Embryonic facial prominence (tissue), 1 donor: ENCODE data around the gene ZIC2.

Experiments
- DNase-seq: peaks from one replicate; pipeline ENCODE4 v3.0.0-alpha.2; 2016; ENCODE audit errors: extremely low spot score

Gene ZIC2

DNA sequence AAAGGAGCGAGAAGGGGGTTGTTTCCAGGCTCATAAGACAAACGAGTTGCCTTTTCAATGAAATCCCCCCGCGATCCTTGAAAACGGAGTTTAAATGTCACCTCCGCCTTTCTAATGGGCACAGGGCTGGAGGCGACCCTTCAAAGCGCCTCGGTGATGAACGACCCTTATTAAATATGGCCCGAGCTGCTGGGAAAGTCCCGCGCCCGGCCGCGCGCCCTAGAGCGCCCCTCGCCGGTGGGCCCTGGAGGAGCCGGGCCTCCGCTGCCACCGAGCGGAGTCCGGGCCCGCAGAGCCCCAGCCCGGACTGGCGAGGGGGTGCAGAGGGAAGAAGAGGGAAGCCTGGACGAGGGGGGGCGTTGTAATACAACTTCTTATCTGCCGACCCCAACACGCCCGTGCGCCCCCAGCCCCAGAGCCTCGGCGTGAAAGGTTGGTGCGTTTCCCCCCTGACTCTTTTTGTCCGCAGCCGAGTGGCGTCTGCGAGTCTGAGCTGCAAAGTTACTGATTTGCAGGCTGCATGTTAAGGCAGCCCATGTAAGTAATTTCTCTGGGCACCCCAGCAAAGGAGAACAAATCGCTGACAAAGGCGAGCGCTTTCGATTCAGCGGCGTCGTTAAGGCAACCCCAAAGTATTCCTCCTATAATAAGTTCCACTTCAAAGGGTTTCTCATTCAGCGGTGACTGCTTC is 21.9 kb upstream of the ZIC2 start:
- no peak for DNase-seq

- DNase-seq, result no peak
Measured at GRCh38 chr13:99960663-99961311, 20.8 kb upstream of the ZIC2 start.

DNA sequence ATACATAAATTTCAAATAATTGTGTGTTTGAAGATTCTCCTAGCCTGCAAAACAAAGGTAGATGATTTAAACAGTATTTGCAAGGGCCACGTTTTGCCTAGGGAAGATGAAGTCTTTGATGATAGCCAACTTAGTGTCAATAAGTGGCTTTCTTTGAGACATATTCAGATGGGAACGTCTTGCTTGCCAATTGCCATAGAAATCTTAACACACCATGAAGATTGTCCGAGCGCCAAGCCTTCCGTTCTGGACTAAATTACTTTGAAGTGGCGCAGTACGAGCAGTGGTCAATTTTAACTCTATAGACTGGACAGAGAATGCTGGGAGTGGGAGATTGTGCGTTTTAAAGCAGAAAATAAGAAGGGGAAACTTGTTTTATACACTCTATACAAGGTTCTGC is 19.9 kb upstream of the ZIC2 start:
- no peak for DNase-seq

DNA sequence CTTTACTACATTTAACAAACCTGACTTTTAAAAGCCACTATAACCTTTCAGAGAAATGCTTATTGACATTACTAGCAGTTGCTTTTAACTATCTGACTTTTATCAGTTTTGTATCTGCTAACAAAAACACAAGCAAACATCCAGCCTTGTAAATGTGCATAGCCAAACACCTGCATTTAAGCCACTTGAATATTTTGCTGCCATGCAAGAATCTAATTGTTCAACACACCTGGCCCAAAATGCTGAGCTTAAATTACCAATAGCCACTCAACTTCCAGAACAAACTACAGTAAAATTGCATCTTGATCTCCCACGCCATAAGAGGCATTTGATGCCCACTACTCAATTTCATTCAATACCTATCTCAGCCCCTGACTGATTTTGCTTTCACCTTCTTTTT is 19.3 kb upstream of the ZIC2 start:
- DNase-seq, result no peak

GRCh38 chr13:99963816-99964339 is 17.7 kb upstream of the ZIC2 start:
- DNase-seq, result no peak

- no peak for DNase-seq
Measured at GRCh38 chr13:99965329-99966000, 16.1 kb upstream of the ZIC2 start.

- DNase-seq, result no peak
Measured at GRCh38 chr13:99966064-99966805, 15.3 kb upstream of the ZIC2 start.

- DNase-seq, result no peak
Measured at GRCh38 chr13:99967498-99967868, 14.1 kb upstream of the ZIC2 start.

GRCh38 chr13:99967869-99968520 is 13.6 kb upstream of the ZIC2 start:
- no peak for DNase-seq

DNA sequence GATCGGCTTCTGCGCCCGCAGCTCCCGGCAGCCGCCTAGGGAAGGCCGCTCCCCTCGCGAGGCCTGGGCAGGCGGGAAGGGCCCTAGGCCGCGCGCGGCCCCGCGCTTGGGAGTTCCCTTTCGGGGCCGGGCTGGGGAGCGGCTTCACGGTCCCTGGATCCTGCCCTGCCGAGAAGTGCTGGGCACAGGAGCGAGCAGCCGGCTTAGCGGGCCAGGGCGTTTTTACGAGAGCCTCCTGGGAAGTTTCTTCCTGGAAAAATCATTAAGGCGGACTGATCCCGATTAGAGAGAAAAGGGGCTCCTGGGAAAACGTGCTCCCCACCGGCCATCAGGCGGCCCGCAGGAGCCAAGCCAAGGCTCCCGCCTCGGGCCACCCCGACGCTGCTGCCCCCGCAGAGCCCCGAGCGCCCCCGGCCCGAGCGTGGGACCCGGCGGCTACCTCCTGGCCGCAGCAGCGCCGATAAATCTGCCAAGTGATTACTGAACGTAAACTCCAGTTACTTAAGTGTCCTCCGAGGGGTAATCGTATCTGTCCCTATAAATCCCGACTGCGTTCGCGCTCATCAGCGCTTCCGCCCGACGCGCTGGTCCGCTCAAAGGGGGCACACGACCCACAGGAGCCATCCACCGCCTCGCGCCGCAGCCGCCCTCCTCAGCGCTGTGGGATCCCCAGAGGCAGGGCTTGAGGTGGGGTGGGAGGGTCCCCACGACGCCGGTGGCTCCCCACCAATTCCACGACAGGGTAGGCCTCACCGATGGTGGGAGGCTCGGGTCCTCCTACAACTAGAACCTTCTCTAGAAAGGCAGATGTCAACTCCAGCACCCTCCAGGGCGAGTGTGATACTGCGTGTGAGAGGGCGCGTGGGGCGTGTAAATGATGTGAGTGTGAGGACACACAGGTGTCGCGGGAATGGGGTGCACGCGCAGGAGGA is 12.8 kb upstream of the ZIC2 start:
- DNase-seq, result no peak

DNA sequence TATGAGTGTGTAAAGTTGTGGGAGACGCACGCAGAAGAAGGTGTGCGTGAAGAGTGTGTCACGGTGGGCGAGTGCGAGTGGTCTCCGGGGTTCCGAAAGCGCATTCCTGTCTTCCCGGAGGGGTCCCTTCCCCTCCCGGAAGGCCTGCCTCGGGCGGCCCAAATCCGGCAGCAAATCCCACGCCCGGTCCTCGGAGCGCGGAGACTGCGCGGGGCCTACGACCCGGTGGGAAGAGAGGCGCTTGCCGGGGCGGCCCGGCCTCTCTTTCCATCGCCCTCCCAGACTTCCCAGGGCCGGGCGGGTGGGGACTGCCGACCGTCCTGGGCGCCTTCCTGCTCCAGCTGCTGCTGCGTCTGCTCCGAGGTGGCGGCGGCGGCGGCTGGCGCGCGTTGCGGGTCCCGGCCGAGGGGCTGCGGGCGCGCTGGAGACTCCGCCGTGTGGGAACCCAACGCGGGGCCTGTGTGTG is 12.1 kb upstream of the ZIC2 start:
- DNase-seq, result no peak

- no peak for DNase-seq
Measured at GRCh38 chr13:99969919-99970650, 11.5 kb upstream of the ZIC2 start.

DNA sequence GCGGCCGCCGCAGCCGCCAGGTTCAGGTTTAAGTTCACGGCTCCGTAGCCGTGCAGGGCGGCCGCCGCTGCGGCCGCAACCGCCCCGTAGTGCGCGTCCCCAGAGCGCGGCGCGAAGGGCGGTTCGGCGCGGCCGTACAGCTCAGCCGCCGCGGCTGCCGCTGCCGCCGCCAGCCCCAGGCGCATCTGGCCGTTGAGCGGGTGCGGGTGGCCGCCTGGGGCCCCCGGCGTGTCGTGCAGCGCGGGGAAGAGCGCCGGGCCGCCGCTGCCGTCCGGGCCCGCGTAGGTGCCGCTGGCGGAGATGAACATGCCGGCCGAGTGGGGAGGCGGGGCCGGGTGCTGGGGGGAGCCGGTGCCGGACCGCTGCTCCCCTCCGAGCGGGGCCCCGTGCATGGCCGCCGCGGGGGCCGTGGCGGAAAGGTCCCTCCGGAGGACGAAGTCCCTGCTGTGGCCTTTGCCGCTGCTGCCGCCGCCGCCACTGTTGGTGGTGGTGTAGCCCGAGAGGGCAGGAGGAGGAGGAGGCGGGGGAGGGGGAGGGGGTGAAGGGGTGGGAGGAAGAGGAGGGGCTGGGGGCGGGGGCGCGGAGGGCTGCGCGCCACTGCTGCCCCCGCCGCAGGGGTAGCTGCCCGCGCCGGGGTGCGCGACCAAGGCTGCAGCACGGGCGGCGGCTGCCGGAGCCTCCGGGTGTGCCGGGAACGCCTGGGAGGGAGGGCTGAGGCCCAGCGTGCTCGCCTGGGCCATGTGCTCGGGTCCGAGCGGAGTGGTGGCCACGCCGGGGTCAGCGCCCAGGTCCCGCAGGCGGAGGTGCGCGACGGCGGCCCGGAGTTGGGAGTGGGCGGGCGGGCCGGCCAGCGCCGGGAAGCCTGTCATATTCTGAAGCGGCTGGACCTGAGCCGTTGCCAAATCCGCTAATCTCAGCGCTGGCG is 10.7 kb upstream of the ZIC2 start:
- no peak for DNase-seq

DNA sequence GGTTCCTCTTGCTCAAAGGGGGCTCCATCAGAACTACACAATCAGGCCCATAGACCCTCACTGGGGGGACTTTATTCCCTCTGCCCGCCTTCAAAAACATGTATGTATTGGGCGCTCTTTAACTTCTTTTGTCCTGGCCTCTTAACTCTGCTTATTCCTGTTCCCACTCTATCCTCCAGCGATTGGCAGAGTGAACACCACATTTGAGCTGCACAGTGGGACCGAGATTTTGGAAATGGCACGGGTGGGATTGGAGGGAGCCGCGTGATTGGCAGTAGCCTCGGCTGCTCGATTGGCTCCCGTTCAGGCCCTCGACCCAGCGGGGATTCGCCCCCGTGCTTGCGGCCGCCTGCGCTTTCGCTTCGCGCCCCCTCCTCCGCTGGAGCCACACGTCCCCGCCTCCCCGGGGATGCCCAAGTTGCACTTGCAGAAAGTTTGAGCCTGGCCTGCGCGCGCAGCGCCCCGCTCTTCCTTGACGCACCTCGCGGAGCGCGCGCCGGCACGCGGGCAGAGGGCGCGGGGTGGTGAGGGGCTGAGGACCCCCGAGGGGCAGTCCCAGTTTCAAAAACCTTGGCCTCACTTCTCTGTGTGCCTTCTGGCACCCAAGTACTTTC is 9.9 kb upstream of the ZIC2 start, which contains the start of gene ZIC5:
Gene ZIC5, minus strand, starts transcription at position 192 of the 614 bp plus-strand sequence. Its CDS starts 164 bp downstream, at position 28.
- DNase-seq, result no peak

DNA sequence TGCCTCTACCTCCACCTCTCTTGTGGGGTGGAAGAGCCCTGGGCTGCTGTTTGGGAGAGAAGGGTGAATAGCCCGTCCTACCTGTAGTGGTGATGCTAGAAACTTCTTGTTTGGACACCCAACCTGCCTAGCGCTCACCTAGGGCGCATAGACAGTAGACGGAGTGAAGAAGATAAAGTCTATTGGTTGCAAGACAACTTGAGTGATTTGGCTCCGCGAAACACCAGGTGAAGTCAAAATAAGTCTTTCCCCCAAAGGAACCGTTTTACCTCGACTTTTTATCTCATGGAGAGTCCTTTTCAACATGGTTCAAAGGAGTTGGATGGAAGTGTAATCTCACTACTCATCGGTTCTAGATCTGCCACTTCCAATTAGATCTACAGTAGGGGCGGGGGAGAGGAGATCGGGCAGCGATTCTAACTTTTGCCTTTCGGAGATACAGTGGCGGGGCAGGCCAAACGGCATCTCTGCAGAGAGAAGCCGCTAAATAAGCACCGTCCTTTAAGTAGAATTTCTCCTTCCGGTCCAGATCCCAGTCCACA is 9.3 kb upstream of the ZIC2 start:
- DNase-seq, result no peak

GRCh38 chr13:99973163-99973807 is 8.3 kb upstream of the ZIC2 start:
- no peak for DNase-seq

GRCh38 chr13:99973808-99974185 is 7.8 kb upstream of the ZIC2 start:
- no peak for DNase-seq
